CD4-positive, CD25-positive, alpha-beta regulatory T cell (primary cell): Measurements from ENCODE around the gene VWA7. TPM values are rescaled to one million over a fixed set of nuclear protein-coding genes. Genes with fewer than 3 reads are reported as not detected.

Source experiments
- ATAC-seq, 2 donors: fragments of 150-1000 bp; cut with Tn5 transposase; one replicate each; pipeline ENCODE4 v1.10.0; 2021; ENCODE audit warnings: low read depth in 2 of 2, moderate number of reproducible peaks in 2 of 2, moderate library complexity in 1 of 2
- DNase-seq, 3 donors: peaks; one replicate each; pipeline versions ENCODE4 v3.0.0 to v3.0.0-alpha.2; 2012 to 2022; ENCODE audit warnings: mixed read lengths in 1 of 3
- H3K27ac ChIP-seq: one replicate; pipeline ENCODE4 v1.7.0; 2013; ENCODE audit warnings: mild to moderate bottlenecking, low read length; ENCODE audit not compliant: insufficient read depth, poor library complexity, severe bottlenecking
- H3K27me3 ChIP-seq: one replicate; pipeline ENCODE4 v1.7.0; 2013; ENCODE audit warnings: low read length; ENCODE audit not compliant: control insufficient read depth, insufficient read depth
- H3K36me3 ChIP-seq: one replicate; pipeline ENCODE4 v1.7.0; 2013; ENCODE audit warnings: mild to moderate bottlenecking, low read length, moderate library complexity; ENCODE audit not compliant: control insufficient read depth, insufficient read depth
- H3K4me1 ChIP-seq: 2 replicates; pipeline ENCODE4 v1.7.0; 2013; ENCODE audit warnings: mild to moderate bottlenecking, low read length; ENCODE audit not compliant: insufficient read depth, control insufficient read depth, poor library complexity, severe bottlenecking
- H3K4me3 ChIP-seq: one replicate; pipeline ENCODE4 v1.7.0; 2013; ENCODE audit warnings: low read depth, mild to moderate bottlenecking, low read length, moderate library complexity
- H3K9me3 ChIP-seq, 2 experiments: 1 replicate in 1 of 2; 2 replicates in 1 of 2; pipeline ENCODE4 v1.7.0; 2013; ENCODE audit warnings: low read length in 2 of 2, mild to moderate bottlenecking in 1 of 2, moderate library complexity in 1 of 2; ENCODE audit not compliant: control insufficient read depth in 2 of 2
- H3K27ac Mint-ChIP-seq, 3 donors: one replicate each; pipeline ENCODE4 v1.8.0; 2020 to 2022; ENCODE audit warnings: mild to moderate bottlenecking in 3 of 3, mixed read lengths in 3 of 3, moderate library complexity in 2 of 3
- H3K27me3 Mint-ChIP-seq: one replicate; pipeline ENCODE4 v1.8.0; 2022; ENCODE audit warnings: mild to moderate bottlenecking, mixed read lengths
- H3K36me3 Mint-ChIP-seq: one replicate; pipeline ENCODE4 v1.8.0; 2020; ENCODE audit warnings: mixed read lengths
- H3K4me1 Mint-ChIP-seq, 4 donors: one replicate each; pipeline ENCODE4 v1.8.0; 2020 to 2022; ENCODE audit warnings: mixed read lengths in 4 of 4, mild to moderate bottlenecking in 1 of 4
- H3K4me3 Mint-ChIP-seq, 4 donors: one replicate each; pipeline ENCODE4 v1.8.0; 2020 to 2022; ENCODE audit warnings: mild to moderate bottlenecking in 4 of 4, mixed read lengths in 4 of 4, moderate library complexity in 3 of 4
- H3K9me3 Mint-ChIP-seq, 7 donors: one replicate each; pipeline ENCODE4 v1.8.0; 2020 to 2022; ENCODE audit warnings: mixed read lengths in 7 of 7, mild to moderate bottlenecking in 3 of 7, moderate library complexity in 2 of 7
- polyA plus RNA-seq, 4 donors: library from polyadenylated mRNA; unstranded; fragments of 300-500 nt; fragmentation: Illumina TruSeq; gene quantifications; one replicate each; pipeline ENCODE4 v1.2.3, GENCODE V29; 2021
- total RNA-seq: library from RNA; stranded (reverse); gene quantifications from one replicate; pipeline ENCODE4 v1.2.3, GENCODE V29; 2022

The VWA7 gene
- total and polyA plus RNA-seq, 5 donors from 2014 or later = 0.91 to 6.8 (median 1.2) TPM

DNA sequence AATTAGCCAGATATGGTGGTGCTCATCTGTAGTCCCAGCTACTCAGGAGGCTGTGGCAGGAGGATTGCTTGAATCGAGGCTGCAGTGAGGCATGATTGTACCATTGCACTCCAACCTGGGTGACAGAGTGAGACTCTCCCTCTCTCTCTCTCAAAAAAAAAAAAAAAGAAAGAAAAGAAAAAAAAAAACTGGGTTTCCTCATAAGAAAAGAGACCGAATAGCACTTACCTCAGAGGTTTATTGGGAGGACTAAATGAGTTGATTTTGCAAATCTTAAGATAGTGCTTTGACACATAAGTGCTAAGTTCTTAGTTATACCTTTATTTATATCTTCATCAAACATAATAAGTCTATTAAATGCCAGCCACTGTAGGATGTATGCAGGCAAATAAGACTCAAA, 6.3 kb downstream of the VWA7 start:
- Mint-ChIP-seq H3K27ac (peak overlapping the region in 1 of 3 donors; percentile 73), H3K4me1 (peaks cover 7 to 50% (median 17%) of the 10 kb centered on the region in 4 donors), H3K36me3 (no peaks in the 10 kb centered on the region), H3K4me3 (peak overlapping the region in 2 of 4 donors; percentile 42 to 88), H3K9me3 (peaks cover 0 to 1% (median 0%) of the 10 kb centered on the region in 7 donors), H3K27me3 (no peaks in the 10 kb centered on the region)
- Histone ChIP-seq H3K27me3 (no peaks in the 10 kb centered on the region), H3K27ac (peak overlapping the region; percentile 33), H3K4me3 (no peak overlapping the region), H3K36me3 (no peaks in the 10 kb centered on the region), H3K9me3 (no peaks in the 10 kb centered on the region), H3K4me1 (peaks cover 36% of the 10 kb centered on the region)
- DNase-seq (no peak), ATAC-seq (no peak)

DNA sequence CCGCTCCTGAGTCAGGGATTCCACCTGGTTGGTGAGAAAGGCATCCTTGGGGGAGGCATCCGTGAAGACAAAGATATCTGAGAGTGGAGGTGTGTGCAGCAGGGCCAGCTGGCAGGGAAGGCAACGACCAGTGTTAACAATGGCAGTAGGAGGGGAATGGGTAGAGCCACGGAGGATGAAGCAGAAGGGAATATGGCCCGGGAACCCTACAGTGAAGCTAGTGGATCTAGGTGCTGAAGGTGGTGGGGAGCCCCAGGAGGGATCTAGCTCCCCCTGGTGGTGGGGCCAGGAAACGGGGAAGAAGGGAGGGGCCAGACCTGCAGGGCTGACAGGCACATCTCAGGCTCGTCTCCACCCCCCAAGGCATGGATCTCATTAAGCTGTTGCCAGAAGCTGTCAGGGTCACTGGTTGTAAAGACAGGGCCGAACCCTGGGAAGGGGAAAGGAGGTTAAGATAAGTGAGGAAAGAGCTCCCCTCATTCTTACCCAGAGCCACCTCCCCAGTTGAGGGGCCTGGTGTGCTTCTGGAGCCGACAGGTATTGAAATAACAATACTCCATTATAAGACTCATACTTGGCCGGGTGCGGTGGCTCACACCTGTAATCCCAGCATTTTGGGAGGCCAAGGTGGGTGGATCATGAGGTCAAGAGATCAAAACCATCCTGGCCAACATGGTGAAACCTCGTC, 7.3 kb downstream of the VWA7 start:
- Mint-ChIP-seq H3K9me3 (peaks cover 0 to 1% (median 0%) of the 10 kb centered on the region in 7 donors), H3K4me1 (peaks cover 8 to 43% (median 17%) of the 10 kb centered on the region in 4 donors), H3K36me3 (no peaks in the 10 kb centered on the region), H3K27ac (peak overlapping the region in 1 of 3 donors; percentile 70), H3K4me3 (peak overlapping the region in 2 of 4 donors; percentile 46 to 77), H3K27me3 (no peaks in the 10 kb centered on the region)
- DNase-seq (peak; percentile 69 to 83 (median 77)), ATAC-seq (peak; percentile 72 to 75)
- no peaks in the 10 kb centered on the region for H3K9me3 ChIP-seq
- no peaks in the 10 kb centered on the region for H3K36me3 ChIP-seq
- no peak overlapping the region for H3K4me3 ChIP-seq
- H3K27ac ChIP-seq = no peak overlapping the region
- no peaks in the 10 kb centered on the region for H3K27me3 ChIP-seq
- H3K4me1 ChIP-seq = peaks cover 32% of the 10 kb centered on the region

DNA sequence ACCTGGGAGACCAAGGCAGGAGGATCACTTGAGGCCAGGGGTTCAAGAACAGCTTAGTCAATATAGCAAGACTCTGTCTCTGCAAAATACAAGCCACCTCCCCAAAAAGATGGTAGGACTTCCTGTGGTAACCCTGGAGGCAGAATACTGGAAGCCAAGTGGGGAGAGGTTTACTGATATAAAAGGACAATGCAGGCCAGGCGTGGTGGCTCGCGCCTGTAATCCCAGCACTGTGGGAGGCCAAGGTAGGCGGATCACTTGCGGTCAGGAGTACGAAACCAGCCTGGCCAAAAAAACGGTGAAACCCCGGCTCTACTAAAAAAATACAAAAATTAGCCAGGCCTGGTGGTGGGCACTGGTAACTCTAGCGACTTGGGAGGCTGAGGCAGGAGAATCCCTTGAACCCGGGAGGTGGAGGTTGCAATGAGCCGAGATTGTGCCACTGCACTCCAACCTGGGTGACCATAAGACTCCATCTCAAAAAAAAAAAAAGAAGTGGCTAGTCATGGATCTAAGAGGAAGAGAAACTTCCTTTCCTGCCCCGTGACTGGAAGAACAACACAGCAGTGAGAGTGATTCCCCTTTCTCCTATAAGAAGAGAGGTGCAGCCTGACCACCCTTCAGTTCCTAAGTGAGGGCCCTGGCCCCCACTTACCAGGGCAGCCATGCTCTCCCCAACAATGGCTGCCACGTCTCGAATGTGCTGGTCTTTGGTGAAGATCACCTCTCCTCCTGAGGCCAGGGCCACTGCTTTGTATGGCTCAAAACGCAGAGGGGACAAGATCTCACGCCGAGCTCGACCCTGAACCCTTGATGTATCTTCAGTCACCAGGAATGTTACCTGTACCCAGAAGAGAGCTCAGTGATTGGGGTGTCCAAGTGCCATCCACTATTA, 8.5 kb downstream of the VWA7 start:
- no peaks in the 10 kb centered on the region for H3K27me3 Mint-ChIP-seq
- no peak overlapping the region for H3K4me3 Mint-ChIP-seq
- peaks cover 0 to 1% (median 0%) of the 10 kb centered on the region in 7 donors for H3K9me3 Mint-ChIP-seq
- peaks cover 11 to 39% (median 18%) of the 10 kb centered on the region in 4 donors for H3K4me1 Mint-ChIP-seq
- no peak for ATAC-seq
- no peaks in the 10 kb centered on the region for H3K36me3 ChIP-seq
- no peak for DNase-seq
- peak overlapping the region in 1 of 3 donors; percentile 42 for H3K27ac Mint-ChIP-seq
- H3K27ac ChIP-seq = no peak overlapping the region
- peaks cover 32% of the 10 kb centered on the region for H3K4me1 ChIP-seq
- no peaks in the 10 kb centered on the region for H3K36me3 Mint-ChIP-seq
- H3K27me3 ChIP-seq = no peaks in the 10 kb centered on the region
- H3K9me3 ChIP-seq = no peaks in the 10 kb centered on the region
- H3K4me3 ChIP-seq = no peak overlapping the region

DNA sequence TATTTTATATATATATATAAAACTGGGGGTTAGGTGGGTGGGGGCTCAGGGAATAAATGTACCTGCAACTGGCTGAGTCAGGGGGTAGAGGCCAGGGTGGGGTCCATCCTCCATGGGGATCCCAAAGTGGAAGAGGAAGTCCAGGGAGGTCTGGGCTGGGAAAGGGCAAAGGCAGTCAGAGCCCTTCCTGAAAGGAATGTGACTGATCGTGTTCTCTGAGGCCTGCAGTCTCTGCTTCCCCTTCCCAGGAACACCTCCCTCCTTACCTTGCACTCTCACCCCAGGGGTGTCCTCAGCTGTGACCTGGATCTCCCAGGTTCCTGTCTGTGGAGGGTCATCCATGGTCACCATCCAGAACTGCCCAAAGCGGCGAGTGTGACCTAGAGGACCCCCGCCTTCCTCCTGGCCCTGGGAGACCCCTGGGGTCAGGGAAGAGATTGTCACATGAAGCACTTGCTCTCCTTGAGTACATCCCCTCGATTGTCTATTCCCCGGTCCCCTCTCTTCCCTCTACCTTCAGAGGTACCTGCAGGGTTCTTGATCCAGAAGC, 10.0 kb downstream of the VWA7 start:
- peaks cover 0 to 1% (median 0%) of the 10 kb centered on the region in 7 donors for H3K9me3 Mint-ChIP-seq
- ATAC-seq (no peak), DNase-seq (no peak)
- peaks cover 18% of the 10 kb centered on the region for H3K4me1 ChIP-seq
- no peaks in the 10 kb centered on the region for H3K27me3 ChIP-seq
- peaks cover 12 to 26% (median 17%) of the 10 kb centered on the region in 4 donors for H3K4me1 Mint-ChIP-seq
- no peaks in the 10 kb centered on the region for H3K9me3 ChIP-seq
- no peak overlapping the region for H3K4me3 ChIP-seq
- H3K27me3 Mint-ChIP-seq = no peaks in the 10 kb centered on the region
- peaks cover 3% of the 10 kb centered on the region for H3K36me3 Mint-ChIP-seq
- H3K36me3 ChIP-seq = no peaks in the 10 kb centered on the region
- no peak overlapping the region for H3K27ac ChIP-seq
- peak overlapping the region in 1 of 3 donors; percentile 23 for H3K27ac Mint-ChIP-seq
- no peak overlapping the region for H3K4me3 Mint-ChIP-seq

DNA sequence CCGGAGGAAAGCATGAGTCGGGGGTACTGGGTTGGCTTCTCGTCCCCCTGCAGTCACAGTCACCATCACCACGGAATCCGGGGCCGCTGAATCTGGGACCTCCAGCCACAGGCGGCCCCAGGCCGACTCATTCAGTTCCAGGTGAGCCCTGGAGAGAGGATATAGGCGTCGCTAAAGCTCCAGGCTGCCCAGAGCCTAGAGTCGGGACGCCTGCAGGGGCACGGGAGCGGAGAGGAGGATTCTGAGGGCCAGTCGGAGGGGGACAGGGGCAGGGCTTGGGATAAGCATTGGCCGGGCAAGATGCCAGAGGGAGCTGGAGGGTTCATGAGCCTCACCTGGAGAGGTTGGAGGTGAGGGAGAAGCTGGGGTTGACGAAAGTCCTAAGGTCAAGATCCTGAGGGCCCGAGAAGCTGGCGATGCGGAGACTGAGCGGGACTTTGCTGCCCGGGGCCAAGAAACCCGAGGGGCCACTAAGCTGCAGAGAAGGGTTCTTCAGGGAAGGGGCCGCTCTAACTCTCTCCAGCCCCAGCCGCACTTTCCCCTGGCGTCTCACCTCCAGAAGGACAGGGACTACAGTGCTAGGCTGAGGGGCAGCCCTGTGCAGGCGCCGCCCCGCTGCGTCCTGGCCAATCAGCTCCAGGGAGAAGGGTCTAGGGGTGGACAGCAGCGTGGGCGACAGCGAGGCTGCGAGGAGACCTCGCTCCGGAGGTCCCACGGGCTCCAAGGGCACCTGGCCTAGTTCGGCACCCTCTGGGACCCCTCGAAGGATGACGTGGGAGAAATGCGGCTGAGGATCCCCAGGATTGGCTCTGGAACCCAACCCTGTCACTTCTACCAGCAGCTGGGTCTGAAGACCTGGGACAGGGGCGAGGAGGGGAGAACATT, 11.0 kb downstream of the VWA7 start:
- Histone ChIP-seq H3K27me3 (no peaks in the 10 kb centered on the region), H3K27ac (no peak overlapping the region), H3K9me3 (no peaks in the 10 kb centered on the region), H3K4me1 (peaks cover 8% of the 10 kb centered on the region), H3K4me3 (no peak overlapping the region), H3K36me3 (no peaks in the 10 kb centered on the region)
- Mint-ChIP-seq H3K4me3 (no peak overlapping the region), H3K9me3 (peaks cover 0 to 1% (median 0%) of the 10 kb centered on the region in 7 donors), H3K4me1 (peaks cover 9 to 19% (median 12%) of the 10 kb centered on the region in 4 donors), H3K36me3 (peaks cover 4% of the 10 kb centered on the region), H3K27me3 (no peaks in the 10 kb centered on the region), H3K27ac (no peak overlapping the region)
- no peak for DNase-seq
- no peak for ATAC-seq

DNA sequence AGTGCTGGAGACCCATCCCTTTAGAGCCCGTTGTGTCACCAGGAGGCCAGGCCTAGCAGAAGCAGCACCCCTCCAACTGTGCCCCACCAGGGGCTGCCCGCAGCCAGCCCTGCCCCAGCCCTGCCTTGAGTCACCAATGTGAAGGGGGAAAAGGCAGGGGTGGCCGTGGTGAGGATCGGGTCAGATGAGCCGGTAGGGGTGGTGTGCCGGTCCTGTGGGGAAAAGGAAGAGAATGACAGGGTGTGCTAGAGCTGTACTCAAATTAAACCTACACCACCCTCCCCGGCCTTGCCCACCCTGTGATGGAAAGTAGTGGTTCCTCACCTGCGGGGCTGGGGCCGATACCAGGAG, 11.6 kb downstream of the VWA7 start:
- ATAC-seq (no peak), DNase-seq (no peak)
- H3K27me3 ChIP-seq = no peaks in the 10 kb centered on the region
- Mint-ChIP-seq H3K4me1 (peaks cover 9 to 15% (median 11%) of the 10 kb centered on the region in 4 donors), H3K27me3 (no peaks in the 10 kb centered on the region), H3K9me3 (peaks cover 0 to 1% (median 0%) of the 10 kb centered on the region in 7 donors), H3K27ac (peak overlapping the region in 2 of 3 donors; percentile 47 to 55), H3K4me3 (no peak overlapping the region), H3K36me3 (peaks cover 7% of the 10 kb centered on the region)
- H3K4me3 ChIP-seq = no peak overlapping the region
- H3K4me1 ChIP-seq = peaks cover 3% of the 10 kb centered on the region
- H3K36me3 ChIP-seq = no peaks in the 10 kb centered on the region
- no peak overlapping the region for H3K27ac ChIP-seq
- H3K9me3 ChIP-seq = no peaks in the 10 kb centered on the region

DNA sequence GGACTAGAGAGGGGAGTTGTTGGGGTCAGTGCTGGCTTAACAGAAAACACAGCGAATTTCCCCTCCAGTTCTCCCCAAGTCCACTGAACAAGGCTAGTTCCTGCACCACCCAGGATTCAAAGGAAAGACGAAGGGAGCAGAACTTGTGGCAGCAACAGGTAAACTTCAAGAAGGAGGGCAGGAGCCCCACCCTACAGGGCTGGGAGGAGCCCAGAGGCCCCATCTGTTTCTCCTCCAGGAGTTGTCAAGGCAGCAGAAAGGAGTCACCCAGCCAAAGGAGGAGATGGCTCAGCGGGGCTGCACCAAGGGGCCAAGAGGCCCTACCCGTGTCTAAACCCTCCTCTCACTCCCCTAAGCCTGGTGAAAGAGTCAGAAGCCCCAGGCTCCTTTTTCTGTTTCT, 12.9 kb downstream of the VWA7 start:
- Mint-ChIP-seq H3K27me3 (no peaks in the 10 kb centered on the region), H3K9me3 (peaks cover 0 to 1% (median 0%) of the 10 kb centered on the region in 7 donors), H3K36me3 (peaks cover 14% of the 10 kb centered on the region), H3K27ac (peak overlapping the region in 1 of 3 donors; percentile 81), H3K4me3 (no peak overlapping the region), H3K4me1 (peaks cover under 1 to 8% (median 5%) of the 10 kb centered on the region in 4 donors)
- DNase-seq (no peak), ATAC-seq (no peak)
- Histone ChIP-seq H3K27me3 (no peaks in the 10 kb centered on the region), H3K27ac (no peak overlapping the region), H3K9me3 (no peaks in the 10 kb centered on the region), H3K4me3 (no peak overlapping the region), H3K36me3 (no peaks in the 10 kb centered on the region), H3K4me1 (no peaks in the 10 kb centered on the region)
